H9 (cell line): ENCODE results near the gene CELF4. TPM values are rescaled to one million over a fixed set of nuclear protein-coding genes. Genes with fewer than 3 reads are reported as not detected.

ENCODE experiments used
- DNase-seq: peaks from one replicate; pipeline ENCODE4 v3.0.0-alpha.2; 2017
- H2AFZ ChIP-seq: one replicate; pipeline ENCODE4 v1.6.1; 2013; ENCODE audit warnings: mild to moderate bottlenecking, low read length, control low read depth, moderate library complexity
- H2AK5ac ChIP-seq: 2 replicates; pipeline ENCODE4 v1.6.1; 2013; ENCODE audit warnings: low read length, control low read depth, mixed read lengths; ENCODE audit not compliant: insufficient read length
- H2BK120ac ChIP-seq: one replicate; pipeline ENCODE4 v1.6.1; 2013; ENCODE audit warnings: low read depth, mild to moderate bottlenecking, low read length, control low read depth, inconsistent platforms; ENCODE audit not compliant: poor library complexity, severe bottlenecking
- H2BK12ac ChIP-seq: 2 replicates; pipeline ENCODE4 v1.6.1; 2013; ENCODE audit warnings: low read length, control low read depth, mixed read lengths, low read depth; ENCODE audit not compliant: insufficient read length
- H2BK15ac ChIP-seq: 2 replicates; pipeline ENCODE4 v1.6.1; 2013; ENCODE audit warnings: low read depth, low read length, control low read depth
- H2BK20ac ChIP-seq: one replicate; pipeline ENCODE4 v1.6.1; 2013; ENCODE audit warnings: low read depth, mild to moderate bottlenecking, low read length, control low read depth, inconsistent platforms; ENCODE audit not compliant: poor library complexity, severe bottlenecking
- H2BK5ac ChIP-seq: 2 replicates; pipeline ENCODE4 v1.6.1; 2013; ENCODE audit warnings: low read length, control low read depth, mixed read lengths; ENCODE audit not compliant: insufficient read length
- H3K14ac ChIP-seq: 2 replicates; pipeline ENCODE4 v1.6.1; 2013; ENCODE audit warnings: low read length, control low read depth; ENCODE audit not compliant: insufficient read depth
- H3K18ac ChIP-seq: 2 replicates; pipeline ENCODE4 v1.6.1; 2013; ENCODE audit warnings: low read depth, mild to moderate bottlenecking, mixed read lengths, low read length, control low read depth; ENCODE audit not compliant: insufficient read length
- H3K23ac ChIP-seq: 2 replicates; pipeline ENCODE4 v1.6.1; 2013; ENCODE audit warnings: low read length, control low read depth, mixed read lengths, low read depth; ENCODE audit not compliant: insufficient read length
- H3K23me2 ChIP-seq: 2 replicates; pipeline ENCODE4 v1.6.1; 2013; ENCODE audit warnings: low read depth, mild to moderate bottlenecking, mixed read lengths, low read length, control low read depth; ENCODE audit not compliant: insufficient read length, poor library complexity, severe bottlenecking
- H3K27ac ChIP-seq: 2 replicates; pipeline ENCODE4 v1.5.1; 2013; ENCODE audit warnings: low read length, control low read depth, mixed read lengths, low read depth; ENCODE audit not compliant: insufficient read length
- H3K27me3 ChIP-seq: 2 replicates; pipeline ENCODE4 v1.6.1; 2013; ENCODE audit warnings: low read length, control low read depth, inconsistent platforms; ENCODE audit not compliant: insufficient read depth
- H3K4ac ChIP-seq: 2 replicates; pipeline ENCODE4 v1.6.1; 2013; ENCODE audit warnings: low read depth, mild to moderate bottlenecking, control low read depth, inconsistent platforms, low read length, moderate library complexity
- H3K4me1 ChIP-seq: 2 replicates; pipeline ENCODE4 v1.6.1; 2013; ENCODE audit warnings: low read length, control low read depth, inconsistent platforms; ENCODE audit not compliant: insufficient read depth
- H3K4me2 ChIP-seq: 2 replicates; pipeline ENCODE4 v1.6.1; 2013; ENCODE audit warnings: low read length, control low read depth, mixed read lengths; ENCODE audit not compliant: insufficient read length, insufficient read depth
- H3K56ac ChIP-seq: 2 replicates; pipeline ENCODE4 v1.6.1; 2013; ENCODE audit warnings: low read depth, mild to moderate bottlenecking, mixed read lengths, low read length, control low read depth; ENCODE audit not compliant: insufficient read length
- H3K79me1 ChIP-seq: 2 replicates; pipeline ENCODE4 v1.6.1; 2013; ENCODE audit warnings: low read depth, mild to moderate bottlenecking, moderate library complexity, low read length, control low read depth, inconsistent platforms; ENCODE audit not compliant: insufficient read depth, poor library complexity, severe bottlenecking
- H3K79me2 ChIP-seq: 2 replicates; pipeline ENCODE4 v1.6.1; 2013; ENCODE audit warnings: low read length, control low read depth, inconsistent platforms; ENCODE audit not compliant: insufficient read depth
- H3K9ac ChIP-seq: 2 replicates; pipeline ENCODE4 v1.6.1; 2013; ENCODE audit warnings: low read length, control low read depth, mixed read lengths; ENCODE audit not compliant: insufficient read length; ENCODE audit errors: extremely low read depth
- H3K9me3 ChIP-seq: one replicate; pipeline ENCODE4 v1.6.1; 2013; ENCODE audit warnings: low read depth, low read length, inconsistent platforms; ENCODE audit not compliant: control insufficient read depth
- H3T11ph ChIP-seq: one replicate; pipeline ENCODE4 v1.6.1; 2013; ENCODE audit warnings: mild to moderate bottlenecking, low read length, control low read depth, inconsistent platforms
- H4K20me1 ChIP-seq: one replicate; pipeline ENCODE4 v1.6.1; 2013; ENCODE audit not compliant: control insufficient read depth, insufficient read length, insufficient read depth
- H4K5ac ChIP-seq: 2 replicates; pipeline ENCODE4 v1.6.1; 2013; ENCODE audit warnings: low read depth, mild to moderate bottlenecking, mixed read lengths, low read length, control low read depth; ENCODE audit not compliant: insufficient read length
- H4K8ac ChIP-seq: replicated peaks from 2 replicates; pipeline ENCODE4 v1.6.1; 2013; ENCODE audit warnings: low read length, control low read depth, mixed read lengths, low read depth; ENCODE audit not compliant: insufficient read length
- H4K91ac ChIP-seq: 2 replicates; pipeline ENCODE4 v1.6.1; 2013; ENCODE audit warnings: low read depth, mild to moderate bottlenecking, moderate library complexity, mixed read lengths, low read length, control low read depth; ENCODE audit not compliant: insufficient read length
- H3K27ac Mint-ChIP-seq, 3 experiments: 2 replicates in 2 of 3; 3 replicates in 1 of 3; pipeline ENCODE4 v1.8.0; 2020 to 2021; ENCODE audit warnings: mixed read lengths in 3 of 3, mild to moderate bottlenecking in 1 of 3, moderate library complexity in 1 of 3
- H3K27me3 Mint-ChIP-seq: 2 replicates; pipeline ENCODE4 v1.8.0; 2021; ENCODE audit warnings: low read depth, mild to moderate bottlenecking, moderate library complexity, mixed read lengths
- H3K36me3 Mint-ChIP-seq, 3 experiments: 2 replicates in 2 of 3; 3 replicates in 1 of 3; pipeline ENCODE4 v1.8.0; 2020 to 2021; ENCODE audit warnings: low read depth in 3 of 3, mixed read lengths in 3 of 3; ENCODE audit not compliant: insufficient read depth in 1 of 3
- H3K4me1 Mint-ChIP-seq, 2 experiments: 2 replicates each; pipeline ENCODE4 v1.8.0; 2020; ENCODE audit warnings: mixed read lengths in 2 of 2
- H3K4me3 Mint-ChIP-seq, 2 experiments: 2 replicates in 1 of 2; 3 replicates in 1 of 2; pipeline ENCODE4 v1.8.0; 2020 to 2021; ENCODE audit warnings: mild to moderate bottlenecking in 2 of 2, mixed read lengths in 2 of 2, moderate library complexity in 1 of 2
- H3K9me3 Mint-ChIP-seq, 2 experiments: 2 replicates in 1 of 2; 3 replicates in 1 of 2; pipeline ENCODE4 v1.8.0; 2020; ENCODE audit warnings: mild to moderate bottlenecking in 2 of 2, mixed read lengths in 2 of 2, moderate library complexity in 1 of 2
- WGBS: extraction: QIAGEN DNeasy Blood & Tissue Kit; methylation state at CpG from one replicate; pipeline ENCODE4 v1.1.7; 2013; ENCODE audit warnings: missing lambda C conversion rate, low lambda C conversion rate, mixed read lengths; ENCODE audit not compliant: insufficient read length; ENCODE audit errors: extremely low coverage; 5-methylcytosine and 5-hydroxymethylcytosine counted together
- total RNA-seq: library from RNA; stranded (reverse); gene quantifications from 2 replicates; pipeline ENCODE4 v1.2.1, GENCODE V29; 2021
- TF ChIP-seq, protein P1 (sequence below): fragments of 200-600 bp; sonication (generic); conservative IDR thresholded peaks from 3 replicates; pipeline ENCODE4 v1.8.0; 2021; ENCODE audit warnings: antibody characterized with exemption, mild to moderate bottlenecking

The CELF4 gene
- total RNA-seq, 1 experiment from 2014 or later = 1.1 TPM

DNA sequence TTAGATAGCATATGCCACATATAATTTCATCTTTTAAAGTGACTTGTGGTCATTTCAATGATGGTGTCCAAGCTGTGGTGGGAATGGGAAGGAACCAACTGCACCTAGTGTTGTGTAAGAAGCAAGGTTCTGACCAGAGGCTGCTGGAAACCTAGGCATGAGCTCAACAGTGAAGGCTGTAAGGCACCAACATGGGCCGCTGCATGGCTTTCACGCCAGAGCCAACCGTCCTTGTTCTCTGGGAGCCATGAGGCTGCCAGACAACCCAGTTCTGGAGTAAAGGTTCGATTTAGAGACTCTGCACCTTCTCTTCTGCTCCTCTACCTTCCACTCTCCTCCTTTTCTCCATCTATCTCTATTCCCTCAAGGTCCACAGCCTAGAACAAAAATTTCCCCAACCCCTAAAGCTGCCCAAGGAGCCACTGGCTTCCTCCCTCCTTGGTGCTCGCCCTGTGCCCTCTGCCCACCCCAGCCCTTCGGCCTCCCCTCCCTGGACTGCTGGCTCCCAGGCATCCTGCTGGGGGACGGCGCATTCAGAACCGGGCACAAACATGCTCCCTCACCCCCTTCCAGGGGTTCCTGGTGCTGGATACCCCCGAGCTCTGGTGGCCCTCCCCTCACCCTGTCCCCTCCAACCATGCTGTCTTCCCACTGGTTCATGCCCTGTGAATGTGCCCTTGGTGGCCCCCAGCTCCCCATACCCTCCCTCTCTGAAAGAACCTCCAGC is 305.1 kb downstream of the CELF4 start:
- Histone ChIP-seq H3K18ac (no peak overlapping the region), H3K14ac (no peak overlapping the region), H3K56ac (no peak overlapping the region), H3K27me3 (no peaks in the 10 kb centered on the region), H3K23me2 (no peaks in the 10 kb centered on the region), H3K4me2 (no peak overlapping the region), H3K4ac (no peak overlapping the region), H4K8ac (no peak overlapping the region), H4K5ac (no peak overlapping the region), H3K4me1 (no peaks in the 10 kb centered on the region), H2AFZ (no peak overlapping the region), H3K9ac (no peak overlapping the region), H3K9me3 (no peaks in the 10 kb centered on the region), H2BK5ac (no peak overlapping the region), H2BK15ac (no peak overlapping the region), H4K20me1 (no peaks in the 10 kb centered on the region), H3K79me1 (no peaks in the 10 kb centered on the region), H2BK120ac (no peak overlapping the region), H2AK5ac (no peak overlapping the region), H3K79me2 (no peaks in the 10 kb centered on the region), H4K91ac (no peak overlapping the region), H3K27ac (no peak overlapping the region), H2BK20ac (no peak overlapping the region), H3T11ph (no peak overlapping the region), H2BK12ac (no peak overlapping the region), H3K23ac (no peak overlapping the region)
- peaks cover 36% of the 10 kb centered on the region for H3K27me3 Mint-ChIP-seq
- no peaks in the 10 kb centered on the region; a peak in 1 of 7 replicates for H3K36me3 Mint-ChIP-seq
- peaks cover 0 to 7% of the 10 kb centered on the region in 2 experiments; a peak in 2 of 4 replicates for H3K4me1 Mint-ChIP-seq
- H3K4me3 Mint-ChIP-seq = no peak overlapping the region
- no peak overlapping the region for H3K27ac Mint-ChIP-seq
- peaks cover 0 to 2% of the 10 kb centered on the region in 2 experiments; a peak in 2 of 5 replicates for H3K9me3 Mint-ChIP-seq
- TF ChIP-seq, protein P1, sequence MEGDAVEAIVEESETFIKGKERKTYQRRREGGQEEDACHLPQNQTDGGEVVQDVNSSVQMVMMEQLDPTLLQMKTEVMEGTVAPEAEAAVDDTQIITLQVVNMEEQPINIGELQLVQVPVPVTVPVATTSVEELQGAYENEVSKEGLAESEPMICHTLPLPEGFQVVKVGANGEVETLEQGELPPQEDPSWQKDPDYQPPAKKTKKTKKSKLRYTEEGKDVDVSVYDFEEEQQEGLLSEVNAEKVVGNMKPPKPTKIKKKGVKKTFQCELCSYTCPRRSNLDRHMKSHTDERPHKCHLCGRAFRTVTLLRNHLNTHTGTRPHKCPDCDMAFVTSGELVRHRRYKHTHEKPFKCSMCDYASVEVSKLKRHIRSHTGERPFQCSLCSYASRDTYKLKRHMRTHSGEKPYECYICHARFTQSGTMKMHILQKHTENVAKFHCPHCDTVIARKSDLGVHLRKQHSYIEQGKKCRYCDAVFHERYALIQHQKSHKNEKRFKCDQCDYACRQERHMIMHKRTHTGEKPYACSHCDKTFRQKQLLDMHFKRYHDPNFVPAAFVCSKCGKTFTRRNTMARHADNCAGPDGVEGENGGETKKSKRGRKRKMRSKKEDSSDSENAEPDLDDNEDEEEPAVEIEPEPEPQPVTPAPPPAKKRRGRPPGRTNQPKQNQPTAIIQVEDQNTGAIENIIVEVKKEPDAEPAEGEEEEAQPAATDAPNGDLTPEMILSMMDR = no peak
- no peak for DNase-seq
- no CpG with 5 or more reads among the region's 10 CpGs for WGBS
